ENCODE measurements around the gene RAPGEF4. TPM values are rescaled to one million over a fixed set of nuclear protein-coding genes. Genes with fewer than 3 reads are reported as not detected.

RAPGEF4 gene
- total and polyA plus RNA-seq, 7 donors = 0.23 to 7.6 (median 4.2) TPM

GRCh38 chr2:172772633-172773032 is 37.0 kb downstream of the RAPGEF4 start:
- Histone ChIP-seq H3K4me1 (no peaks in the 10 kb centered on the region), H3K36me3 (no peaks in the 10 kb centered on the region), H3K4me3 (no peak overlapping the region), H3K27me3 (no peaks in the 10 kb centered on the region), H3K27ac (no peak overlapping the region), H3K9me3 (no peaks in the 10 kb centered on the region)
- intact Hi-C loops (cut with DNase I) = no loop called here
- DNase-seq = no peak
- no peak for TF ChIP-seq EP300 (IDR thresholded peaks at IDR 0.05)
- TF ChIP-seq CTCF (IDR thresholded peaks at IDR 0.05) = no peak
- TF ChIP-seq POLR2A (IDR thresholded peaks at IDR 0.05) = no peak
- no peak for TF ChIP-seq POLR2AphosphoS5 (IDR thresholded peaks at IDR 0.05)
- 57 to 70% methylated on average over 5 of the region's 5 CpGs for WGBS, 2 donors

- intact Hi-C loops (cut with DNase I) = no loop called here
- Histone ChIP-seq H3K4me3 (no peak overlapping the region), H3K36me3 (no peaks in the 10 kb centered on the region), H3K27me3 (no peaks in the 10 kb centered on the region), H3K9me3 (no peaks in the 10 kb centered on the region), H3K27ac (no peak overlapping the region), H3K4me1 (no peaks in the 10 kb centered on the region)
- TF ChIP-seq EP300 (IDR thresholded peaks at IDR 0.05) (no peak), POLR2AphosphoS5 (IDR thresholded peaks at IDR 0.05) (no peak), CTCF (IDR thresholded peaks at IDR 0.05) (no peak), POLR2A (IDR thresholded peaks at IDR 0.05) (no peak)
- DNase-seq = no peak
Observed at GRCh38 chr2:172774302-172774701, 38.7 kb downstream of the RAPGEF4 start.

GRCh38 chr2:172775319-172775718 is 39.7 kb downstream of the RAPGEF4 start:
- intact Hi-C loops (cut with DNase I) = no loop called here
- TF ChIP-seq POLR2AphosphoS5 (IDR thresholded peaks at IDR 0.05) (no peak), POLR2A (IDR thresholded peaks at IDR 0.05) (no peak), CTCF (IDR thresholded peaks at IDR 0.05) (no peak), EP300 (IDR thresholded peaks at IDR 0.05) (no peak)
- Histone ChIP-seq H3K4me3 (no peak overlapping the region), H3K27me3 (no peaks in the 10 kb centered on the region), H3K4me1 (no peaks in the 10 kb centered on the region), H3K27ac (no peak overlapping the region), H3K36me3 (no peaks in the 10 kb centered on the region), H3K9me3 (no peaks in the 10 kb centered on the region)
- DNase-seq = no peak
- 94 to 98% methylated on average over 1 of the region's 1 CpG for WGBS, 2 donors

GRCh38 chr2:172777431-172777830 is 41.8 kb downstream of the RAPGEF4 start:
- no peak for DNase-seq
- H3K36me3 ChIP-seq = no peaks in the 10 kb centered on the region
- WGBS, 2 donors = 82 to 87% methylated on average over 3 of the region's 3 CpGs
- H3K9me3 ChIP-seq = no peaks in the 10 kb centered on the region
- H3K4me3 ChIP-seq = no peak overlapping the region
- H3K27ac ChIP-seq = no peak overlapping the region
- H3K27me3 ChIP-seq = no peaks in the 10 kb centered on the region
- no peaks in the 10 kb centered on the region for H3K4me1 ChIP-seq
- TF ChIP-seq CTCF (IDR thresholded peaks at IDR 0.05) (no peak), EP300 (IDR thresholded peaks at IDR 0.05) (no peak), POLR2AphosphoS5 (IDR thresholded peaks at IDR 0.05) (no peak), POLR2A (IDR thresholded peaks at IDR 0.05) (no peak)
- intact Hi-C loops (cut with DNase I) = no loop called here

GRCh38 chr2:172782506-172783164 is 47.0 kb downstream of the RAPGEF4 start:
- Histone ChIP-seq H3K4me1 (peaks cover 0 to 5% (median 0%) of the 10 kb centered on the region in 4 donors), H3K27ac (no peak overlapping the region), H3K36me3 (no peaks in the 10 kb centered on the region), H3K4me3 (no peak overlapping the region), H3K27me3 (no peaks in the 10 kb centered on the region), H3K9me3 (no peaks in the 10 kb centered on the region)
- WGBS, 2 donors = 85 to 86% methylated on average over 6 of the region's 6 CpGs
- no peak for DNase-seq
- intact Hi-C loops (cut with DNase I) = no loop called here
- TF ChIP-seq CTCF (IDR thresholded peaks at IDR 0.05) = no peak
- TF ChIP-seq EP300 (IDR thresholded peaks at IDR 0.05) = no peak
- TF ChIP-seq POLR2AphosphoS5 (IDR thresholded peaks at IDR 0.05) = no peak
- no peak for TF ChIP-seq POLR2A (IDR thresholded peaks at IDR 0.05)

Data from sigmoid colon (tissue), 7 donors.